Suprapubic skin (tissue), 4 donors: ENCODE data around the gene CDH4.

ENCODE experiments used
- POLR2A ChIP-seq, 2 donors: fragments of 450-650 bp; IDR thresholded peaks; one replicate each; pipeline ENCODE4 v1.6.1; 2017; ENCODE audit warnings: antibody characterized with exemption in 2 of 2, mild to moderate bottlenecking in 2 of 2, moderate library complexity in 2 of 2
- POLR2AphosphoS5 ChIP-seq, 3 donors: sonication (generic); formaldehyde crosslinking; IDR thresholded peaks; one replicate each; pipeline ENCODE4 v1.6.1; 2017; ENCODE audit warnings: antibody characterized with exemption in 3 of 3

DNA sequence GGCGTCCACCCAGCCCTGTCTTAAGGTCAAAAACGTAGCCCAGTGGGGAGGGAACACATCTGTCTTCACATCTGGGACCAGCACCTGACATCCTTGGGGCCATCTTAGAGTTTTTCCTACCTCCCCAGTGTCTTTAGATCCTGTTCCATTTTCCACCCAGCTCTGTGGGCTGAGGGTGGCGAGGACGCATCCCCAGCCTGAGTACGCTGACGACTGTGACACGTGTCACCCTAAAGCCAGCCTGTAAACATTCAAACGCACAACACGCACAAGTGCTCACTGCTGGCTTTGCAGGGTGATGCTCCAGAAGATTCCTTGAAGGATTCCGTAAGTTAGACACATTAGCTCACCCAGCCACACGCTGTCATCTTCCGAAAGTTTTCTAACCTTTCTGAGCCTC lies 597.8 kb downstream of the CDH4 start:
- TF ChIP-seq POLR2A (IDR thresholded peaks at IDR 0.05) (no peak), POLR2AphosphoS5 (IDR thresholded peaks at IDR 0.05) (no peak)
